ENCODE measurements around the gene CALM1. TPM values are rescaled to one million over a fixed set of nuclear protein-coding genes. Genes with fewer than 3 reads are reported as not detected.

Gene CALM1
- total RNA-seq, 1 donor from 2014 or later: 634 TPM

GRCh38 chr14:90427848-90428426 lies 31.1 kb downstream of the CALM1 start:
- no peak for TF ChIP-seq CTCF (IDR thresholded peaks at IDR 0.05; ENCODE audit: unreplicated experiment)
- H3K4me3 Mint-ChIP-seq (ENCODE audit: unreplicated experiment): peak overlapping the region; percentile 65
- H3K27ac Mint-ChIP-seq (ENCODE audit: unreplicated experiment): peak overlapping the region; percentile 90
- H3K9me3 Mint-ChIP-seq (ENCODE audit: unreplicated experiment): no peaks in the 10 kb centered on the region
- no peaks in the 10 kb centered on the region for H3K36me3 Mint-ChIP-seq (ENCODE audit: low read depth, unreplicated experiment)
- peaks cover 11% of the 10 kb centered on the region for H3K27me3 Mint-ChIP-seq (ENCODE audit: unreplicated experiment)
- H3K4me1 Mint-ChIP-seq (ENCODE audit: unreplicated experiment): peaks cover 52% of the 10 kb centered on the region
- DNase-seq (ENCODE audit: low spot score): peak; percentile 20

- TF ChIP-seq CTCF (IDR thresholded peaks at IDR 0.05; ENCODE audit: unreplicated experiment): no peak
Observed at GRCh38 chr14:90428676-90429075, 31.8 kb downstream of the CALM1 start.

GRCh38 chr14:90429236-90429635 lies 32.4 kb downstream of the CALM1 start:
- no peaks in the 10 kb centered on the region for H3K36me3 Mint-ChIP-seq (ENCODE audit: low read depth, unreplicated experiment)
- no peaks in the 10 kb centered on the region for H3K9me3 Mint-ChIP-seq (ENCODE audit: unreplicated experiment)
- peaks cover 11% of the 10 kb centered on the region for H3K27me3 Mint-ChIP-seq (ENCODE audit: unreplicated experiment)
- no peak overlapping the region for H3K27ac Mint-ChIP-seq (ENCODE audit: unreplicated experiment)
- H3K4me3 Mint-ChIP-seq (ENCODE audit: unreplicated experiment): no peak overlapping the region
- no peak for TF ChIP-seq CTCF (IDR thresholded peaks at IDR 0.05; ENCODE audit: unreplicated experiment)
- DNase-seq (ENCODE audit: low spot score): no peak
- H3K4me1 Mint-ChIP-seq (ENCODE audit: unreplicated experiment): peaks cover 50% of the 10 kb centered on the region

More at GRCh38 chr14:90428676-90429075, 31.8 kb downstream of the CALM1 start:
- DNase-seq (ENCODE audit: low spot score): no peak
- H3K4me3 Mint-ChIP-seq (ENCODE audit: unreplicated experiment): no peak overlapping the region
- H3K27ac Mint-ChIP-seq (ENCODE audit: unreplicated experiment): no peak overlapping the region
- peaks cover 52% of the 10 kb centered on the region for H3K4me1 Mint-ChIP-seq (ENCODE audit: unreplicated experiment)
- no peaks in the 10 kb centered on the region for H3K36me3 Mint-ChIP-seq (ENCODE audit: low read depth, unreplicated experiment)
- H3K27me3 Mint-ChIP-seq (ENCODE audit: unreplicated experiment): peaks cover 11% of the 10 kb centered on the region
- H3K9me3 Mint-ChIP-seq (ENCODE audit: unreplicated experiment): no peaks in the 10 kb centered on the region

- Mint-ChIP-seq H3K27me3 (ENCODE audit: unreplicated experiment) (peaks cover 11% of the 10 kb centered on the region), H3K4me1 (ENCODE audit: unreplicated experiment) (peaks cover 45% of the 10 kb centered on the region), H3K9me3 (ENCODE audit: unreplicated experiment) (no peaks in the 10 kb centered on the region), H3K4me3 (ENCODE audit: unreplicated experiment) (no peak overlapping the region), H3K36me3 (ENCODE audit: low read depth, unreplicated experiment) (no peaks in the 10 kb centered on the region), H3K27ac (ENCODE audit: unreplicated experiment) (peak overlapping the region; percentile 30)
- no peak for DNase-seq (ENCODE audit: low spot score)
- TF ChIP-seq CTCF (IDR thresholded peaks at IDR 0.05; ENCODE audit: unreplicated experiment): no peak
Observed at GRCh38 chr14:90429754-90430153, 32.9 kb downstream of the CALM1 start.

- no peaks in the 10 kb centered on the region for H3K36me3 Mint-ChIP-seq (ENCODE audit: low read depth, unreplicated experiment)
- no peak overlapping the region for H3K27ac Mint-ChIP-seq (ENCODE audit: unreplicated experiment)
- no peak overlapping the region for H3K4me3 Mint-ChIP-seq (ENCODE audit: unreplicated experiment)
- no peaks in the 10 kb centered on the region for H3K9me3 Mint-ChIP-seq (ENCODE audit: unreplicated experiment)
- no peak for DNase-seq (ENCODE audit: low spot score)
- H3K4me1 Mint-ChIP-seq (ENCODE audit: unreplicated experiment): peaks cover 18% of the 10 kb centered on the region
- peaks cover 9% of the 10 kb centered on the region for H3K27me3 Mint-ChIP-seq (ENCODE audit: unreplicated experiment)
- no peak for TF ChIP-seq CTCF (IDR thresholded peaks at IDR 0.05; ENCODE audit: unreplicated experiment)
Observed at GRCh38 chr14:90434370-90435020, 37.7 kb downstream of the CALM1 start.
